H9 (cell line): ENCODE measurements around the gene MS4A15. TPM values are rescaled to one million over a fixed set of nuclear protein-coding genes. Genes with fewer than 3 reads are reported as not detected.

ENCODE experiments used
- DNase-seq: peaks from one replicate; pipeline ENCODE4 v3.0.0-alpha.2; 2017
- H2AFZ ChIP-seq: one replicate; pipeline ENCODE4 v1.6.1; 2013; ENCODE audit warnings: mild to moderate bottlenecking, low read length, control low read depth, moderate library complexity
- H2AK5ac ChIP-seq: 2 replicates; pipeline ENCODE4 v1.6.1; 2013; ENCODE audit warnings: low read length, control low read depth, mixed read lengths; ENCODE audit not compliant: insufficient read length
- H2BK120ac ChIP-seq: one replicate; pipeline ENCODE4 v1.6.1; 2013; ENCODE audit warnings: low read depth, mild to moderate bottlenecking, low read length, control low read depth, inconsistent platforms; ENCODE audit not compliant: poor library complexity, severe bottlenecking
- H2BK12ac ChIP-seq: 2 replicates; pipeline ENCODE4 v1.6.1; 2013; ENCODE audit warnings: low read length, control low read depth, mixed read lengths, low read depth; ENCODE audit not compliant: insufficient read length
- H2BK15ac ChIP-seq: 2 replicates; pipeline ENCODE4 v1.6.1; 2013; ENCODE audit warnings: low read depth, low read length, control low read depth
- H2BK20ac ChIP-seq: one replicate; pipeline ENCODE4 v1.6.1; 2013; ENCODE audit warnings: low read depth, mild to moderate bottlenecking, low read length, control low read depth, inconsistent platforms; ENCODE audit not compliant: poor library complexity, severe bottlenecking
- H2BK5ac ChIP-seq: 2 replicates; pipeline ENCODE4 v1.6.1; 2013; ENCODE audit warnings: low read length, control low read depth, mixed read lengths; ENCODE audit not compliant: insufficient read length
- H3K14ac ChIP-seq: 2 replicates; pipeline ENCODE4 v1.6.1; 2013; ENCODE audit warnings: low read length, control low read depth; ENCODE audit not compliant: insufficient read depth
- H3K18ac ChIP-seq: 2 replicates; pipeline ENCODE4 v1.6.1; 2013; ENCODE audit warnings: low read depth, mild to moderate bottlenecking, mixed read lengths, low read length, control low read depth; ENCODE audit not compliant: insufficient read length
- H3K23ac ChIP-seq: 2 replicates; pipeline ENCODE4 v1.6.1; 2013; ENCODE audit warnings: low read length, control low read depth, mixed read lengths, low read depth; ENCODE audit not compliant: insufficient read length
- H3K23me2 ChIP-seq: 2 replicates; pipeline ENCODE4 v1.6.1; 2013; ENCODE audit warnings: low read depth, mild to moderate bottlenecking, mixed read lengths, low read length, control low read depth; ENCODE audit not compliant: insufficient read length, poor library complexity, severe bottlenecking
- H3K27ac ChIP-seq: 2 replicates; pipeline ENCODE4 v1.5.1; 2013; ENCODE audit warnings: low read length, control low read depth, mixed read lengths, low read depth; ENCODE audit not compliant: insufficient read length
- H3K27me3 ChIP-seq: 2 replicates; pipeline ENCODE4 v1.6.1; 2013; ENCODE audit warnings: low read length, control low read depth, inconsistent platforms; ENCODE audit not compliant: insufficient read depth
- H3K4ac ChIP-seq: 2 replicates; pipeline ENCODE4 v1.6.1; 2013; ENCODE audit warnings: low read depth, mild to moderate bottlenecking, control low read depth, inconsistent platforms, low read length, moderate library complexity
- H3K4me1 ChIP-seq: 2 replicates; pipeline ENCODE4 v1.6.1; 2013; ENCODE audit warnings: low read length, control low read depth, inconsistent platforms; ENCODE audit not compliant: insufficient read depth
- H3K4me2 ChIP-seq: 2 replicates; pipeline ENCODE4 v1.6.1; 2013; ENCODE audit warnings: low read length, control low read depth, mixed read lengths; ENCODE audit not compliant: insufficient read length, insufficient read depth
- H3K56ac ChIP-seq: 2 replicates; pipeline ENCODE4 v1.6.1; 2013; ENCODE audit warnings: low read depth, mild to moderate bottlenecking, mixed read lengths, low read length, control low read depth; ENCODE audit not compliant: insufficient read length
- H3K79me1 ChIP-seq: 2 replicates; pipeline ENCODE4 v1.6.1; 2013; ENCODE audit warnings: low read depth, mild to moderate bottlenecking, moderate library complexity, low read length, control low read depth, inconsistent platforms; ENCODE audit not compliant: insufficient read depth, poor library complexity, severe bottlenecking
- H3K79me2 ChIP-seq: 2 replicates; pipeline ENCODE4 v1.6.1; 2013; ENCODE audit warnings: low read length, control low read depth, inconsistent platforms; ENCODE audit not compliant: insufficient read depth
- H3K9ac ChIP-seq: 2 replicates; pipeline ENCODE4 v1.6.1; 2013; ENCODE audit warnings: low read length, control low read depth, mixed read lengths; ENCODE audit not compliant: insufficient read length; ENCODE audit errors: extremely low read depth
- H3K9me3 ChIP-seq: one replicate; pipeline ENCODE4 v1.6.1; 2013; ENCODE audit warnings: low read depth, low read length, inconsistent platforms; ENCODE audit not compliant: control insufficient read depth
- H3T11ph ChIP-seq: one replicate; pipeline ENCODE4 v1.6.1; 2013; ENCODE audit warnings: mild to moderate bottlenecking, low read length, control low read depth, inconsistent platforms
- H4K20me1 ChIP-seq: one replicate; pipeline ENCODE4 v1.6.1; 2013; ENCODE audit not compliant: control insufficient read depth, insufficient read length, insufficient read depth
- H4K5ac ChIP-seq: 2 replicates; pipeline ENCODE4 v1.6.1; 2013; ENCODE audit warnings: low read depth, mild to moderate bottlenecking, mixed read lengths, low read length, control low read depth; ENCODE audit not compliant: insufficient read length
- H4K8ac ChIP-seq: replicated peaks from 2 replicates; pipeline ENCODE4 v1.6.1; 2013; ENCODE audit warnings: low read length, control low read depth, mixed read lengths, low read depth; ENCODE audit not compliant: insufficient read length
- H4K91ac ChIP-seq: 2 replicates; pipeline ENCODE4 v1.6.1; 2013; ENCODE audit warnings: low read depth, mild to moderate bottlenecking, moderate library complexity, mixed read lengths, low read length, control low read depth; ENCODE audit not compliant: insufficient read length
- H3K27ac Mint-ChIP-seq, 3 experiments: 2 replicates in 2 of 3; 3 replicates in 1 of 3; pipeline ENCODE4 v1.8.0; 2020 to 2021; ENCODE audit warnings: mixed read lengths in 3 of 3, mild to moderate bottlenecking in 1 of 3, moderate library complexity in 1 of 3
- H3K27me3 Mint-ChIP-seq: 2 replicates; pipeline ENCODE4 v1.8.0; 2021; ENCODE audit warnings: low read depth, mild to moderate bottlenecking, moderate library complexity, mixed read lengths
- H3K36me3 Mint-ChIP-seq, 3 experiments: 2 replicates in 2 of 3; 3 replicates in 1 of 3; pipeline ENCODE4 v1.8.0; 2020 to 2021; ENCODE audit warnings: low read depth in 3 of 3, mixed read lengths in 3 of 3; ENCODE audit not compliant: insufficient read depth in 1 of 3
- H3K4me1 Mint-ChIP-seq, 2 experiments: 2 replicates each; pipeline ENCODE4 v1.8.0; 2020; ENCODE audit warnings: mixed read lengths in 2 of 2
- H3K4me3 Mint-ChIP-seq, 2 experiments: 2 replicates in 1 of 2; 3 replicates in 1 of 2; pipeline ENCODE4 v1.8.0; 2020 to 2021; ENCODE audit warnings: mild to moderate bottlenecking in 2 of 2, mixed read lengths in 2 of 2, moderate library complexity in 1 of 2
- H3K9me3 Mint-ChIP-seq, 2 experiments: 2 replicates in 1 of 2; 3 replicates in 1 of 2; pipeline ENCODE4 v1.8.0; 2020; ENCODE audit warnings: mild to moderate bottlenecking in 2 of 2, mixed read lengths in 2 of 2, moderate library complexity in 1 of 2
- CTCF ChIP-seq: fragments of 200-600 bp; sonication (generic); conservative IDR thresholded peaks from 3 replicates; pipeline ENCODE4 v1.8.0; 2021; ENCODE audit warnings: antibody characterized with exemption, mild to moderate bottlenecking
- WGBS: extraction: QIAGEN DNeasy Blood & Tissue Kit; methylation state at CpG from one replicate; pipeline ENCODE4 v1.1.7; 2013; ENCODE audit warnings: missing lambda C conversion rate, low lambda C conversion rate, mixed read lengths; ENCODE audit not compliant: insufficient read length; ENCODE audit errors: extremely low coverage; 5-methylcytosine and 5-hydroxymethylcytosine counted together
- total RNA-seq: library from RNA; stranded (reverse); gene quantifications from 2 replicates; pipeline ENCODE4 v1.2.1, GENCODE V29; 2021

MS4A15 gene
- total RNA-seq, 1 experiment from 2014 or later: 0.11 TPM

GRCh38 chr11:60781981-60782316 is 25.3 kb downstream of the MS4A15 start:
- H3K36me3 Mint-ChIP-seq: no peaks in the 10 kb centered on the region
- no peak overlapping the region for H3K4ac ChIP-seq
- H2BK5ac ChIP-seq: no peak overlapping the region
- no peak overlapping the region for H3K18ac ChIP-seq
- no peak overlapping the region for H3K23ac ChIP-seq
- H3K4me1 ChIP-seq: no peaks in the 10 kb centered on the region
- no peak overlapping the region; the same call in 1 of the 2 replicates for H3K14ac ChIP-seq
- no peak overlapping the region for H4K8ac ChIP-seq
- no peak for DNase-seq
- H3K27ac Mint-ChIP-seq: no peak overlapping the region
- no peak overlapping the region for H2AFZ ChIP-seq
- H3T11ph ChIP-seq: no peak overlapping the region
- H4K20me1 ChIP-seq: no peaks in the 10 kb centered on the region
- H3K4me2 ChIP-seq: no peak overlapping the region
- no peak overlapping the region for H4K5ac ChIP-seq
- H3K4me3 Mint-ChIP-seq: no peak overlapping the region
- H3K9me3 ChIP-seq: no peaks in the 10 kb centered on the region
- no peaks in the 10 kb centered on the region for H3K23me2 ChIP-seq
- no peaks in the 10 kb centered on the region for H3K4me1 Mint-ChIP-seq
- H2AK5ac ChIP-seq: no peak overlapping the region
- H3K27me3 ChIP-seq: no peaks in the 10 kb centered on the region
- no CpG with 5 or more reads among the region's 4 CpGs for WGBS
- peaks cover 0 to 2% of the 10 kb centered on the region in 2 experiments; a peak in 1 of 5 replicates for H3K9me3 Mint-ChIP-seq
- H2BK15ac ChIP-seq: no peak overlapping the region
- no peak overlapping the region for H2BK20ac ChIP-seq
- H3K9ac ChIP-seq: no peak overlapping the region
- no peak overlapping the region for H2BK120ac ChIP-seq
- H2BK12ac ChIP-seq: no peak overlapping the region
- no peaks in the 10 kb centered on the region for H3K79me2 ChIP-seq
- H3K27me3 Mint-ChIP-seq: peaks cover 6% of the 10 kb centered on the region; the same call in 1 of the 2 replicates
- no peak for TF ChIP-seq CTCF
- H4K91ac ChIP-seq: no peak overlapping the region
- no peak overlapping the region for H3K56ac ChIP-seq
- H3K27ac ChIP-seq: no peak overlapping the region
- H3K79me1 ChIP-seq: no peaks in the 10 kb centered on the region
